GM18909 (cell line): ENCODE data around the gene CLEC3A.
"Not testable (repeated sequence)": the region's sequence is repeated elsewhere in the genome, so short reads cannot be mapped to it uniquely, and the experiment has no call there.

ENCODE experiments used
- ATAC-seq: cut with Tn5 transposase; IDR thresholded peaks from one replicate; pipeline ENCODE4 v1.9.1; 2021; ENCODE audit warnings: mild to moderate bottlenecking; ENCODE audit not compliant: unreplicated experiment, poor library complexity

The CLEC3A gene

DNA sequence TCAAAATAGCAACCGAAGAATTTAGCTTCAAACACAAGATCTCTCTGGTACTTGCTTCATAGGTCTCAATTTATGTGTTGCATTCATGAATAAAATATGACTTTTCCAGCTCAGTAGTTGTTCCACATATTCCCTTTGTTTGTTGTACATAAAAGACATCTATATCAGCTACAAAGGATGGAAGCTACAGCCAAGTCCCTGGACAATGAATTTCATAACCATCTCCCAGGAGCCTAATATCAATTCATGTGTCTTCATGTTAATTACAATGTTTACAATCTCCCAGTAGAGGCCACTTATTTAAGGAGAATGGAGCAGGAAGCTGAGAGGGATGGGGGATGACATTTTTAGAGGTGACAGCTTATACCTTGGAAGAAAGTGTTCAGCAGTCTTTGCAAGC, 3.3 kb downstream of the CLEC3A start:
- no peak for ATAC-seq

DNA sequence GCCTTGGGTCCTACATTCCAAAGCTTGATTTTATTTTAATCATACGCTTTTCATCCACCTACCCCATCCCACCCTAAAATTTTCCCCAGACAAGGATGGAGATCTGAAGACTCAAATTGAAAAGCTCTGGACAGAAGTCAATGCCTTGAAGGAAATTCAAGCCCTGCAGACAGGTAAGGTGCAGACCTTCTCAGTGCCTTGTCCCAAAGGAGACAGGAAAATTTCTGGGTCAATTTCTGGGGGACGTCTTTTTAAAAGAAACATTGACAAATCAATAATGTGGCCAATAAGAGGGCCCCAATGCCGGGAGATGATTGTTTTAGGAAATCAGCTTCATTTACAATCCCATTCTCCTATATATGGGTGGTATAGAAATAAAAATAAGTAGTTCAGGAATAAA, 5.7 kb downstream of the CLEC3A start:
- ATAC-seq, result no peak

DNA sequence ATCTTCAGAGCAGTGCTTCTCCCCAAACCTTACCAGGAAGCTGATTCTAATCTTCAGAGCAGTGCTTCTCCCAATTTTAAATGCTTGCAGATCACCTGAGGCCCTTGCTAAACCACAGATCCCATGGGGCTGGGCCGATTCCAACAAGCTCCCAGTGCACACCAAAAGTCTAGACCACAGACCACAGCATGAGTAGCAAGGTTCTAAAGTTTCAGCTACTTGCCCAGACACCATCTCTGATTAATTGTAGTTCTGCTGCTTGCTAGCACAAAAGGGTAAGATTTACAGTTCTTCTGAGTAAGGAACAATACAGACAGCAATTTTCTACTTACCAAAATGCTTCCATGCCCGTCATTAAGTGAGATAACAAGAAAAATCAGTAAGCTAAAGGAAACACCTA, 12.2 kb downstream of the CLEC3A start:
- no peak for ATAC-seq

DNA sequence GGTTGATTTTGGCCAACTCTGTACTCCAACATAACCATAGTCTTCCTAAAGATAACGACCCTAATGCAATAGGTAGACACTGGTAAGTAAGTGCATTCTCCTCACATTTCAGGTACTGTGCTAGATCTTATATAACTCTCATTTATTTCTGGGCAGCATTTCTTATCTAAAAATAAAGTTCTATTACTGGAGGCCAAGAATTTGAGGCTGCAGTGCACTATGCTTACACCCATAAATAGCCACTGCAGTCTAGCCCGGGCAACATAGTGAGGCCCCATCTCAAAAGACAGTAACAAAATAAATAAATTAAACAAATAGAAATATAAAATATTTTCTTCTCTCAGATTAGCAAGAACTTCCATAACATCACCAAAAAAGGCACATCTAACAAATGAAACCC, 12.7 kb downstream of the CLEC3A start:
- no peak for ATAC-seq

DNA sequence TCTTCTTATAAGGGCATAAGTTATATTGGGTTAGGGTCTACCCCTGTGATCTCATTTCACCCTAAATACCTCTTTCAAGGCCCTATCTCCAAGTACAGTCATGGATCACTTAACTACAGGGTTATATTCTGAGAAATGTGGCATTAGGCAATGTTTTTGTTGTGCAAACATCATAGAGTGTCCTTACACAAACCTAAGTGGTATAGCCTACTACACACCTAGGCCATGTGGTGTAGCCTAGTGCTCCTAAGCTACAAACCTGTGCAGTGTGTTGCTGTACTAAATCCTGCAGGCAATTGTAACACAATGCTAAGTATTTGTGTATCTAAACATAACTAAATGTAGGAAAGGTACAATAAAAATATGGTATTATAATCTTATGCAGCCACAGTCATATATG, 18.0 kb downstream of the CLEC3A start:
- ATAC-seq, result no peak

DNA sequence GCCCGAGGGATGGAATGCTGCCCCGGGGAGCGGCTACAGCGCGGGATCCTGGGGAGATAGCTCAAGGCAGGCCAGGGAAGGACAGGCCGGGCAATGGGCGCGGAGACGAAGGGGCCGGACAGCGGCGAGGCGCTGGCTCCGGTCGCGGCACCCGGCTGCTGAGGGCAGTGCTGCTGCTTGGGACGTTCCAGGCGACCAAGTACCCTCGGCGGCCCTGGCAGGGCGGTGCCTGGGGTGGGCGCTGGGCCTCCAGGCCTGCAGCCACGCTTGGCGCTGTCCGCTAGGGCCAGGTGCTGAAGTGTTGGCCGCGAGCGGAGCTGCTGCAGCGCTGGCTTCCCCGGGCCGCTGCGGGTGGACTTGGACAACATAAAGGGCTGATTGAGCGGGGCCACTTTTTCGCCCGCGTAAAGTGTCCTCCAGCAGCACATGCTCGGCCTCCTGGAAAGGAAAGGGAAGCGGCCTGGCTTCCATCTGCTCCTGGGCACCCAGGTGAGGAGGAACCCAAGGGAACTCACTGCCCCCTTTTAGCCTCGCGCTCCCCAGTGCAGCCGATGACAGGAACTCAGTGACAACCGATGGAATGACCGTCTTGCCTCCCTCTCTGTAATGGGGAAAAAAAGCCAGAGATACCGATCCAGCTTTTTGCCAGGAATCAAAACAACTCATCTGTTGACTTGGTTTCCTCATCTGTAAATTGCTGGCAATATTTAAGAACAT, 23.7 kb downstream of the CLEC3A start:
- no peak for ATAC-seq

DNA sequence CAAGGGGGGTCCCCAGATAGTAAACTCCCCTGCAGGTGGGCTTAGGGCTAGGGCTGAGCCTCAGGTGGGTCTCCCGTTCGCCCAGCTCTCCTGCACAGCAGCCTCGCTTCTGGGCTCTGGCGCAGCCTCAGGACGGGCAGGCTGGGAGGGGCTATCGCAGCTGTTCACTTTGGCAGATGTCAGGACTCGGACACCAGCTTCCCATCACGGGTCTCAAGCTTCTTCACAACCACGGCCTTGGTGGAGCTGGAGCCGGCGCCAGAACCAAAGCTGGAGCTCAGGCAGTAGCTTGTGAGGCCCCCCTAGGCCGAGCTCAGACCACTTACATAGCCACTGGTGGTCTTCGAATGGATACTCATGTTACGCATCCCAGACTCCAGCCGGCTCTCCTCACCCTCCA, 26.0 kb downstream of the CLEC3A start:
- ATAC-seq, result no peak

DNA sequence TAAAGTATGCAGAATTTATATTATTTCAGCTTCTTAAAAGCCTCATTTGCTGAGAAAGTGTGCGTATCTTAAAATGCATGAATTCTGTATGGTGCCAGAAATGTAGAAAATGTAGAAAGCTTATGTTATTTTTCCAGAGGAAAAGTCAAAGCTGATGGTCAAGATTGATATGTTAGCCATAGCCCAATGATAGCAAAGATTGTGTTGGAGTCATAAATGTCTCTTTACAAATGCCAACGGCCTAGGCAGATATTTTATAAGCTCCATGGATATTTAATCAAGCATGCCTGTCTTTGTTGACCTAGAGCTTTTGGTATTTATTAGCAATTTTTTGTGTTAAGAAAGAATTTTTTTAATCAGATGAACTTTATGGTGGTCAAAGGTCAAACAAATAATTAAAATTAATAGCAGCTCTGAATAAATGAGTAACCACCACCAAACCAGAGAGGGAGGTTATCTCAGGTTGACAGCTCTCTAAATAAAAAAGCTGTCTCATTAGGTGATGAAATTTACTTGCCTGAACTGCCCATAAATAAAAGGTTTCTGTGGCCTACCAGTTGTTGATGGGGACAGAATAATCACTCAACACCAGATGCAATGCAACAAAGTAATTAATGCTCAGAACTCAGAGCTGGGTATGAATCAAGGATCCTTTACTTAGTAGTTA, 28.5 kb downstream of the CLEC3A start:
- no peak for ATAC-seq

DNA sequence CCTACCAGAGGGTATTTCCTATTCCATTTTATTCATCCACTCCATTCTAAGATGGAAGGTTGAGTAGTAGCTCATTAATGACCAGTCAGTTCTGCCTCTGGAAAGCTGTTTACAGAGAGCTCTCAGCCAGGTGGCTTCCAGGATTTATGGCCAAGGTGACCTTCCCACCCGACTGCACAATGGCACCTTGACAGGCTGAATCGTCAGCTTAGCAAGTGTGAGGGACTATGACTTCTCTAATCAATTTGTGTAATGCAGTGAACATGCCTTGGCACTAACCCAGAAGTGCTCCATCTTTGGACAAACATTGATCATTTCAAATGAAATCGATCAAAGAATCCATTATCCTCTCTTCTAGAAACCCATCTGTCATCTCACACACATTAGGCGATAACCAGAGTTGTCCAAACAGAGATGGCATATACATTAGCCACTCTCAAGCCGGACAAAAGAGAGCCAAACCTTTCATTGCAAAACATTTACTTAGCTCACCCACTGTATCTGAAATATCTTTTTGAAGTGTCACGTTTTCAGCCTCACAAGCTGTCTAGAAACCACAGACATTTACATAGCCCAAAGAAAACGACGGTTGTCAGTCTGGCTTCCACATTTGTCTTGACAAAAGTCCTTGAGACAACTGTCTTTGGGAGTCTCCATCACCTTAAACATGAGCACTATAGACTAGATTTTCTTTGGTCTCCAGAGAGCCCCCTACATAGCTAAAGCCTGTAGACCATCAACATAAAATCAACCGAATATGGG, 35.6 kb downstream of the CLEC3A start:
- ATAC-seq, result no peak

DNA sequence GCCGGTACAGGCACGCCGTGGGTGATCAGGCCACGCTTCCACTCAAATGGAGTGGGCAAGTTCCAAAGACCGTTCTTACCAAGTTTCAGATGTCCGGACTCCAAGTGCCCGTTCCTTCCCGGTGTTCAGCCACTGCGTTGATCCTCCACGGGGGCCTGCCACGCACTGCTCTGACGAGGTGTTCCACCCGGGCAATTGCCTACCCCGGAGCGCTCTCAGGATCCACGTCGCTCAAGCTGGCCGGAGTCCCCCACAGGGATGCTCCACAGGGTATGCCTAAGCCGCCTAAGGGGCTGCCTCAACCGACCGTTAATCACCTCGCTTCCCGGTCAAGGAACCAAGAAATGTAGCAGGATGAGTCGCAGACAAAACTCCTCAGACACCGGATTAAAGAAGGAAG, 37.5 kb downstream of the CLEC3A start:
- not testable (repeated sequence) for ATAC-seq

DNA sequence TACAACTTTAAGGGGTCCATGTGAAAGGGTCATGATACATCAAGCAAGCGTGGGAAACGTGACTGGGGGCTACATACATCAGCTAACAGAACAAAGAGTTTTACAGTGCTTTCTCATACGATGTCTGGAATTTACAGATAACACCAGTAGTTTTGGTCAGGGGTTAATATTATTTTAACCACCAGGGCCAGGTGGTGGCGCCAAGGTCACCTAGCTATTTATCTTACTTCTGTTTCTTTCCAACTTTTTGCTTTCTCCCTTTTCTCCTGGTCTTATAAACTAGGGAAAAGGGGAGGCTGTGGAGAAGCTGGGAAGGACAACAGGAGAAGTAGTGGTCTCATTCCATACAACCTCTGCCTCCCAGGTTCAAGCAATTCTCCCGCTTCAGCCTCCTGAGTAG, 37.9 kb downstream of the CLEC3A start:
- ATAC-seq, result no peak

DNA sequence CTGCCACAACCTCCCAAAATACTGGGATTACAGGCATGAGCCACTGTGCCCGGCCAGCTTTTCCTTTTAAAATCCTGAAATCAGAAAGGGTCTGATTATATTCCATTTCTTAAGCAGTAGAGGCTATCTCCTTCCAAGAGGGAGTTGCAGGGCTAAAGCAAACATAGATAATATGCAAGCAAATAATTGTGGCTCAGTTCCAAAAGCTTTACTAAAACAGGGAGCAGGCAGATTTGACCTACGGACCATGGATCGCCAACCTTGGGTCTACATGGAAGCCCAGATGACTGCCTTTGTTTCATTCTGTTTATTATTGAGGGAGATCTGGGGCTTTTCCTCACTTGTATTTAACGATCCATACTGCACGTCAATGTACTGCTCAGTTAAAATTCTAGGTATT, 38.5 kb downstream of the CLEC3A start:
- no peak for ATAC-seq

DNA sequence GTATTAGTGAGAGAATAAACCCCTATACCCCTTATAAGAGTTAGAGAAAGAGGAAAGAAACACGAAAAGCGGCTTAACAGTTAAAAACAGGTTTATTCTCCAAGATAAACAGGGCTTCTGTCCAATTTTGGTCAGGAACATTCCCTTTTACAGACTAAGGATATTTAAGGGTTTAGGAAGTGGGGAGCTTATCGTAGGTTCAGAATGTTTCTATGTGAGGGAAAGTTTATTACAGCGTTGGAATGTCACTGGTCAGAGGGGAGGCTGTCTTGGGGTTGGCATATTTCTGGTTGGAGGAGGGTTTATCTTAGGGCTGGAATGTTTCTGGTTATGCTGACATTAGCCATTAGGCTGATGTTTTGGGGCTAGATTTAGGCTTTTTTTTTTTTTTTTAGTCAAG, 43.0 kb downstream of the CLEC3A start:
- ATAC-seq, result no peak

DNA sequence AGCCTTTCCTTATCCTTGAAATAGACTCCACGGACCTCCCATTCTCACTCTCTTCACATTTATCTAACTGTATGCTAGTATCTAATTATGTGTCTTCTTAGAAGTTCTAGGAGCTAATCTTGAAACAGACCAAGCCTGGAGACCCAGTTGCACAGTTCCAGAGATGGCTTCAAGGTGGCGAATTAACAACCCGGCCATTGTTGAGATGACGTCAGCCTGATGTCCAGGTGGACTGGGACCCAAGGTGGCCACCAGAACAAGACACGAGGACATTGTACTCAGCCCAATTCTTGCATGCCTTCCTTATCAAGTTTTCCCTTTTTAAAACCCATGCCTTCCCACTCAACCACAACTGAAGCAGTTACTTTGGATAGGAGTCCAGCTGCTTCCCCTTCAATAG, 47.6 kb downstream of the CLEC3A start:
- no peak for ATAC-seq

DNA sequence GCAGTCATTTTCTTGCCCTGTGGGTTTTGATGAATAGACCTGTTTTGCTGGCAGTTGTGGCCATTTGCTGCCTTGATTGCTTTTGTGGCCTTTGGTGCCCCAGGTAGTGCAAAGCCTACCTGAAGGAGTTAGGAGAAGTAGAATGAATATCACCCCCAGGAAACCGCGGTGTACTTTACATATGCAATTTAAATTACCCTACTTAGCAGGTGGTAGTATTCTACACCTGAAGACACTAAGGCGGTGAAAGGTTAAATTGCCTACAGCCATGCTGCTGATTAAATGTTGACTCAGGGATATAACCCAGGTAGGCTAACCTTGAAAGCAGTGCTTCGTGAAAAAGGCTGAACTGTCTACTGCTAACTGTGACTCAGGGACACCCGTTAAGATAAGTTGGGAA, 49.9 kb downstream of the CLEC3A start:
- no peak for ATAC-seq

DNA sequence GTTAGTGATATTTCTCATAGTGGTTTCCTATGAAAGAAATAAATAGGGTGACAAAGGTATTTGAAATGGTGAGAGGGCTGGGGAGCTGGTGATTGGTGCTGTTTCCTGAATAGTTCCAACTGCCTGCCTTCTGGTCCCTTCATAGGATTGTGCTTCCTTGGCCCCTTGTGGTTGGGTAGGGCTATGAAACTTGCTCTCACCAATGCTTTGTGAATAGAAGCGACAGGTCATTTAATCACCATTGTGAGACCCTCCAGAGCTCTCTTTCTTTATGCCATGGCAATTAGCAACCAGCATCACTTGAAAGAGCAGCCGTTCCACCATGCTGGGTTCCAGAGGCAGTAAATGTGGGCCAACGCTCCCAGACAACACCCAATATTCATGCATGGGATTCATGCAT, 53.5 kb downstream of the CLEC3A start:
- no peak for ATAC-seq

DNA sequence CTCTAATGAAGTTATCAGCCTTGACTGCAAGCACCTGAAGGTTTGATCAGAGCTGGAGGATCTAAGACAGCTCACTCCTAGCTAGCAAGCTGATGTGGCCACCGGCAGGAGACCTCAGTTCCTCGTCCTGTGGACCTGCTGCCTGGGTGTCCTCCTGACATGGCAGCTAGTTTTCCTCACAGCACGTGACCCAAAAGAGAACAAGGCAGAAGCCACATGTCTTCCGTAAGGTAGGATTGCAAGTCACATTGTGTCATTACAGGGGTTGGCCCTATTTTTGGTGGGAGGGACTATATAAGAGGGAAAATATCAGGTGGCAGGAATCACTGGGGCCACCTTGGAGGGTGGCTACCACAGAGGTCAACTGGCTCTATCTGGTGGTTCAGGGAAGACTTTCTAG, 59.0 kb downstream of the CLEC3A start:
- ATAC-seq, result no peak
